Glutamatergic neuron (in vitro differentiated cells): ENCODE measurements around the gene NLRC3. TPM values are rescaled to one million over a fixed set of nuclear protein-coding genes. Genes with fewer than 3 reads are reported as not detected.
A peak's percentile ranks its signal among the peaks of the same experiment; 100 is the strongest.

Experiments used
- DNase-seq: peaks from one replicate; pipeline ENCODE4 v3.0.0; 2022
- H3K27ac Mint-ChIP-seq: one replicate; pipeline ENCODE4 v1.8.0; 2020; ENCODE audit warnings: mild to moderate bottlenecking, mixed read lengths, inconsistent platforms; ENCODE audit not compliant: unreplicated experiment
- H3K27me3 Mint-ChIP-seq: one replicate; pipeline ENCODE4 v1.8.0; 2020; ENCODE audit warnings: mild to moderate bottlenecking, moderate library complexity, mixed read lengths, inconsistent platforms; ENCODE audit not compliant: unreplicated experiment
- H3K36me3 Mint-ChIP-seq: one replicate; pipeline ENCODE4 v1.8.0; 2020; ENCODE audit warnings: mild to moderate bottlenecking, mixed read lengths, inconsistent platforms; ENCODE audit not compliant: unreplicated experiment
- H3K4me1 Mint-ChIP-seq: one replicate; pipeline ENCODE4 v1.8.0; 2020; ENCODE audit warnings: mild to moderate bottlenecking, low read depth, mixed read lengths, inconsistent platforms; ENCODE audit not compliant: unreplicated experiment
- H3K4me3 Mint-ChIP-seq: one replicate; pipeline ENCODE4 v1.8.0; 2020; ENCODE audit warnings: mild to moderate bottlenecking, mixed read lengths, inconsistent platforms; ENCODE audit not compliant: unreplicated experiment
- H3K9me3 Mint-ChIP-seq: one replicate; pipeline ENCODE4 v1.8.0; 2020; ENCODE audit warnings: mild to moderate bottlenecking, moderate library complexity, mixed read lengths, inconsistent platforms; ENCODE audit not compliant: unreplicated experiment
- CTCF ChIP-seq: fragments of 200-600 bp; sonication (generic); IDR thresholded peaks from one replicate; pipeline ENCODE4 v1.5.0; 2021; ENCODE audit not compliant: partially characterized antibody, unreplicated experiment
- total RNA-seq: library from RNA; stranded (reverse); fragmentation: NEBNext Ultra II Directional; extraction: Animal tissue kit (Norgen Biotek cat#: 25700); gene quantifications from one replicate; pipeline ENCODE4 v1.2.1, GENCODE V29; 2021; ENCODE audit not compliant: unreplicated experiment

The NLRC3 gene
- total RNA-seq, 1 donor from 2014 or later: not detected

GRCh38 chr16:3618769-3619141 lies 41.6 kb upstream of the NLRC3 start:
- no peak overlapping the region for H3K4me3 Mint-ChIP-seq
- H3K27ac Mint-ChIP-seq: no peak overlapping the region
- TF ChIP-seq CTCF: no peak
- no peaks in the 10 kb centered on the region for H3K4me1 Mint-ChIP-seq
- DNase-seq: no peak
- H3K27me3 Mint-ChIP-seq: peaks cover 2% of the 10 kb centered on the region
- peaks cover 4% of the 10 kb centered on the region for H3K36me3 Mint-ChIP-seq
- no peaks in the 10 kb centered on the region for H3K9me3 Mint-ChIP-seq

DNA sequence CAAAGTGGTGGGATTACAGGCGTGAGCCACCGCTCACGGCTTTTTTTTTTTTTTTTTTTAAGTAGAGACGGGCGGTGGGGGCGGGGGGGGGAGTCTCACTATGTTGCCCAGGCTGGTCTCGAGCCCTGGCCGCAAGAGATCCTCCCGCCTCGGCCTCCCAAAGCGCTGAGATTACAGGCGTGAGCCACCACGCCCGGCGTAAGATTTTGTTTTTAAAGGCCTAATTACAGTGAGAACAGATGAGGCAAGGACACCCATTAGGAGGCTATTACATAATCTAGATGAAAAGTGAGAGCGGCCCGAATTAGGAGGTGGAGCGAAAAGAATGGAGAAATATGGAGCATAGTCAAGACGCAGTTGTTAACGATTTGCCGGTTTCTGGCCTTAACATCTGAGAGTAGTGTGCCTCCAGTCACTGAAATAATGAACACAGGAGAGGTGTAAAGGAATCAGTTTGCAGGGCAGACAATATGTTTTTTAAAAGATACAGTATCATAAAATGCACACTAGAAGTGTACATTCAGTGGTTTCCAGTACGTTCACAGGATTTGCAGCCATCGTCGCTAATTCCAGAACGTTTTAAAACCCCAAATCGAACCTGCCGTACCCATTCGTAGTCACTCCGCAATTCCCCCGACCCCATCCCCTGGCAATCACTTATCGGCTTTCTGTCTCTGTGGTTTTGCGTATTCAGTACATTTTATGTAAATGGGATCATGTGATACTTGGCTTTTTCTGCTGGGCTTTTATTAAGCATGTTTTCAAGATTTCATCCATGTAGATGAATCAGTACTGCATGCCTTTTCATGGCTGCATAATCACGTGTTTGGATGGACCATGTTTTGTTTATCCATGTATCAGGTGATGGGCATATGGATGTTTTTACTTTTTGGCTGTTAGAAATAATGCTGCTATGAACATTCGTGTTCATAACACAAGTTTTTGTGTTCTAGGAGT lies 35.6 kb upstream of the NLRC3 start:
- Mint-ChIP-seq H3K36me3 (peaks cover 4% of the 10 kb centered on the region), H3K4me3 (peak overlapping the region; percentile 73), H3K4me1 (peaks cover 12% of the 10 kb centered on the region), H3K27me3 (peaks cover 6% of the 10 kb centered on the region), H3K27ac (no peak overlapping the region), H3K9me3 (no peaks in the 10 kb centered on the region)
- TF ChIP-seq CTCF: no peak
- DNase-seq: no peak

GRCh38 chr16:3611146-3611975 lies 34.2 kb upstream of the NLRC3 start, which contains the start of gene SLX4:
TSS of gene SLX4 (minus strand) at chr16:3611606. CDS start at chr16:3608964, 2,642 bp downstream.
- peak; percentile 91 for DNase-seq
- no peaks in the 10 kb centered on the region for H3K9me3 Mint-ChIP-seq
- no peaks in the 10 kb centered on the region for H3K36me3 Mint-ChIP-seq
- peaks cover 6% of the 10 kb centered on the region for H3K27me3 Mint-ChIP-seq
- peak within 1 kb of the TSS; percentile 86 for H3K27ac Mint-ChIP-seq
- TF ChIP-seq CTCF: no peak
- peaks cover 12% of the 10 kb centered on the region for H3K4me1 Mint-ChIP-seq
- peak within 1 kb of the TSS; percentile 99 for H3K4me3 Mint-ChIP-seq

DNA sequence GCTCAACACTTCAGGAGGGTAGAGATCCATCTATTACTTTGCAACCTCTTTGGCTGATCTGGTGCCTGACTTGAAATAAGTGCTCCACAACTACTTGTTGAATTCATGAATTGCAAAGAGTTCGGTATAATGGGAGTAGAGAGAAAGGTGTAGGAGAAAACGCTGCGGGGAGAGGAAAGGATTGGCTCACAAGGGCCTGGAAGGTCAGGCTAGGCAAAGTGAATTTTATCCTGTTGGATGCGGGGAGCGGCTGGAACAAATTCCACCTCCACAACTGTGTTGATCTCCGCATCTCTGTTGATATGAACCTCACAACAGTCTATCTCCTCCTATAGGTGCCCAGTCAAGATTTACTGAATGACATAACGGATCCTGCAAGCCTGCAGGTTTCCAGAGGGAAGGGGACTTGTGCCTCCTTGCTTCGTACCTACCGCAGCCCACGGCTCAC lies 33.5 kb upstream of the NLRC3 start:
- no peak overlapping the region for H3K27ac Mint-ChIP-seq
- no peaks in the 10 kb centered on the region for H3K9me3 Mint-ChIP-seq
- peaks cover 12% of the 10 kb centered on the region for H3K4me1 Mint-ChIP-seq
- H3K27me3 Mint-ChIP-seq: peaks cover 6% of the 10 kb centered on the region
- H3K4me3 Mint-ChIP-seq: peak overlapping the region; percentile 94
- TF ChIP-seq CTCF: no peak
- H3K36me3 Mint-ChIP-seq: no peaks in the 10 kb centered on the region
- no peak for DNase-seq
